Stimulated activated CD4-positive, alpha-beta T cell treated with anti-CD3 and anti-CD28 coated beads, TNF-alpha, amount 100 ng/mL, for 48 hours (primary cell): ENCODE data around the gene PTPN14.

ENCODE experiments used
- DNase-seq, 3 donors: peaks; one replicate each; pipeline ENCODE4 v3.0.0-alpha.2; 2020; ENCODE audit warnings: low read depth in 3 of 3

Gene PTPN14

DNA sequence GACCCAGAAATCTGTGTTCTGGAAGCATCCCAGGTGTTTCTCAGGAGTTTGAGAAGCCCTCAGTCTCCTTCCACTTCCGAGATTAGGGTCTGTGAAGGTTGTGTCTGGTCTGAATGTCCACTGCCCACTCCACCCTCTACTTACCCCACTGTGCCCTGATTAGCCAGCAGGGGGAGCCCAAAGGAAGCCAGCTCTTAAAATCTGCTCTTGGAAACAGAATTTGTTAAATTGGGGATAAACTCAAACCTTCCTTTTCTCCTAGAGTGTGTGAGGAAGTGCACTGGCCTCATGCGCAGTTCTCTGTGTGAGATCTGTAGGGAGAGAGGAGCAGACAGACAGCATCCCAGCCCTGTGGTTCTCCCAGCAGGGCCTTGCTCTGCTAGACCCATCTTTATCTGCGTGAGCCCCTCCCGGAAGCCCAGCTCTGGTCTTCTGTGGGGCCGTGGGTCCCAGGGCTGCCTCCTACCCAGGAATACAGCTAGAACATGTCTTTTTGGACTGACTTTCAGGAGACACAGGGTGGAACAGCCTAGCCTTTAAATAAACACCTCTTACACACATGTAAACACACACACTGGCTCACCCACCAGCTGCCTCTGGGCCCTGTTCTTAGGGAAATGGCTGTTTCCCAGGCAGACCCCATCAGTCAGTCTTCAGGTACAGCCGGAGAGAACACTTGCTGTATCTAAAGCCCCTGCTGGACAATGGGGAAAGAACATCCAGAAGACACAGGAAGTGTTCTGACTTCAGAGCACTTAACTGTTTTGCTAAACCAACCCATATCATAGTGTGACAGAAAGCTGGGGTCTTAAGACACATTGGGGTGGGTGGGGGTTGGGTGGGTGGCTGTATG lies 218.2 kb downstream of the PTPN14 start:
- peak in 2 of 3 donors; percentile 17 to 36 for DNase-seq

DNA sequence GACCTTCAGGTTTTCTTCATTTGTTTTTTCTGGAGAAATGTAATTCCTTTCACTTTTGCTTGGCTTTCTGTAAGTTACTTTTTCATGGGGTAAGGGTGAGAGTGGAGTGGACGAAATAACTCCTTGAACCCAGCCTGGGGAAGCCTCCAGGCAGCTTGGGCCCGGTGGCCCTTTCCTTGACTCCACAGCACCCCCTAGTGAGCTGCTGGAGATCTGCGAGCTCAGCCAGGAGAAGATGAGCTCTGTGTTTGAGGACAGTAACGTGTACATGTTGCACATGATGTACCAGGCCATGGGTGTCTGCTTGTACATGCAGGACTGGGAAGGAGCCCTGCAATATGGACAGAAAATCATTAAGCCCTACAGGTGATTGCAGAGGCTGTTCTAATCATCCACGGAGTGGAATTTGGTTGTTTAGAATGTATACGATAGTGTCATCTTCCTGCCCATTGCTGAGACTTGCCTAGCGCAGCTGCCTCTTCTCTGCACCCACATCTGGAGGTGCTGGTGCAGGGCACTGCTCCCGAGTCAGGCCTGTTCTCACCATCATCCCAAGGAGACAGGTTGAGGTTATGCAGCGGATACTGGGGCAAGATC lies 219.5 kb downstream of the PTPN14 start:
- DNase-seq = peak; percentile 26 to 53 (median 35)

DNA sequence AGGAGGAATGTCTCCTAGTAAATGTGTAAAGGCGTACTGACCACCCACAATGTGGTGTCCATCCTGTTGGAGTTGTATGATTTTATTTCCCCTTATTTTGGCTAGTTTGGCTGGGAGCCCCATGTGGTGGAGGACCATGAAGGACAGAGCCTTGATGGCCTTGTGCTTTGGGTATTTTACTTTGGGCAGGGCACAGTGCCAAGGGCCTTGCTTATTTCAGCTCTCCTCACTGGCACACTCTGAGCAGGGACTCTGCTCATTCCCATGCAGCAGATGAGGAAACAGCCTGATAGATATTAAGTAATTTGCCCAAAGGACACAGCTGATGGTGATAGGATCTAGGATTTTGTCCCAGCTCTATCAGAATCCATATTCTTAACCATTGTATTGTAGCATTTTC lies 220.2 kb downstream of the PTPN14 start:
- DNase-seq = no peak

- DNase-seq = no peak
These were observed 220.7 kb downstream of the PTPN14 start for GRCh38 chr1:214330715-214331114.

GRCh38 chr1:214330222-214330621 lies 221.2 kb downstream of the PTPN14 start:
- DNase-seq = no peak

- no peak for DNase-seq
These were observed 221.8 kb downstream of the PTPN14 start for GRCh38 chr1:214329470-214330220.

DNA sequence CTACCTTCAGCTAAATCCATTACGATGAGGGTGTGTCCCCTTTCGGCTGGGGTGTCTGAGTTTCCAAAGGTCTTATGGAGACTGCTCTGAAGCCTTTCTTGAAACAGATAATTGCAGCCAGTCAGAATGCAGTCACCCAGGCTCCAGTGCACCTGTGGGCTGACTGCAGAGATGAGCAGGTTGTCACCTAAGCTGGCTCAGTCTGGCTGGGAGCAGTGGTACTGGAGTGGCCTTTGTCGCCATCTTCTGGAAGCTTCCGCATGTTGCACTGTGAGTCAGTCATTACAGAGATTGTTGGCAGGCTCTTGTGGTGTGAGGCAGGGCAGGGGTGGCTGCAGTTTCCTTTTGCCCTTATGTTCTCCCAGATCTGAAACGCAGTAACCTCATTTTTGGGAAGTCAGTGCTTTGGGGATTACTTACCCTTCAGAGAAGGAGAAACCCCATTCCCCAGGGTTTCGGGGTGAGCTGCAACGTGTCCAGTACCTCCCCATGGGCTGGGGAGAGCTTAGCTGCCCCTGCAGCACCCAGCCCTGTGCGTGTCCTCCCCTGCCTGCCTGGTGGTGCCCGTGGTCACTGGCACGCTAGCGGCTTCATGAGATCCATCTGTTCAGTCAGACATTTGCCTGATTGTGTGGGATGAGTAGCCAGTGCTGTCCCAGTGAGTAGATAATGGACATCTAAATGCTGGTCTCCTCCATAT lies 222.5 kb downstream of the PTPN14 start:
- DNase-seq = peak; percentile 58 to 63 (median 60)

GRCh38 chr1:214327514-214327913 lies 223.9 kb downstream of the PTPN14 start:
- DNase-seq = no peak

DNA sequence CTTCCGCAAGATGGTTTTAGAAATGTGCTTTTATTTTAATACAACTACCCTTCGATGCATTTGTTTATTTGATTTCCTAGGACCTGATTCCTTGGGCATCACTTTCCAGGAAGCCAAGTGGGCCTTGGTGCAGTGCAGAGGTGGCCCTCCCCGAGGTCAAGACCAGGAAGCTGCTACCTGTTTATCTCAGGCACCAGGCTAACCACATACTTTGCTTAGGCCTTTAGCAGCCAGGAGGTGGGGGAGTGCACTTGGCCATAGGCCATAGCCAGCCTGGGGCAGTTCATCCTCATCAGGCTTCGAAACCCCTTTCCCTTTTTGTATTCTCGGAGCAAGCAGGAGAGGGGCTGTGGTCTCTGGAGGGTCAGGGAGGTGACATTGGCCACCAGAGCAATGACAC lies 225.0 kb downstream of the PTPN14 start:
- no peak for DNase-seq

GRCh38 chr1:214324896-214325800 lies 226.3 kb downstream of the PTPN14 start:
- DNase-seq = no peak

- no peak for DNase-seq
These were observed 229.5 kb downstream of the PTPN14 start for GRCh38 chr1:214321705-214322453.

GRCh38 chr1:214319938-214320337 lies 231.5 kb downstream of the PTPN14 start:
- DNase-seq = no peak

DNA sequence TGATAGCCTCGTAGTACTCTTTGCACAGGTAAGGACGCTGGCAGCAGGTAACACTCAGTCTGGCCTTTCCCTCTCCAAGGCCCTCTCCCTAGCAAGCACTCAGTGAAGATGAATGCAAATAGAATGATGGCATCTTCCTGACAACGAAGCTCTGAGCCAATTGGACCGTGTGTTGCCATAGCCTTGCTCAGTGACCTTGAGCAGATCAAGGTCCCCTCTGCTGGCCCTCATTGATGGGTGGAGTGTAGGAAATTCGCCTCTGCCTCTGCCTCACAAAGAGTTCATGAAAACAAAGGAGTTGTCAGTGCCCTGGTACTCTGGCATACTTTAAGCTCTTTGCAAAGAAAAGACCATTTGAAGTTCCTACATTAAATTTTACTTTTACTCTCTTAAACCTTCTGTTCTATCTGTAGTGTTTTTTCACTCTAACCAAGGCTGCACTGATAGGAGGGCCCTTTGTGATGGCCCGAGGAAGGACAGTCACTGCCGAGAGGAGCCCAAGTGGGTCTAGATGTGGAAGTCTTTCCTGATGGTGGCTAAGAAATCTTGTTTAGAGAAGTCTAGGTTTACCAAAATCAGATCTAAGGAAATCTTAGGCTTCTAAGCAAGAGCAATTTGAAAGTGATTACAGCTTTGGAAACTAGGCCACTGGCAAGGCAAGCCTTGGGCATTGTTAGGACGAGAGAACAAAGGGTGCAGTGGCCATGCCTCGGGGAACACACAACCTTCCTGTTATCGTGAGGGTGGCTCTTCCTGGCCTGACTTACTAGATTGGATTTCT lies 232.3 kb downstream of the PTPN14 start:
- DNase-seq = no peak

GRCh38 chr1:214318356-214318755 lies 233.0 kb downstream of the PTPN14 start:
- no peak for DNase-seq

GRCh38 chr1:214317734-214318133 lies 233.7 kb downstream of the PTPN14 start:
- no peak for DNase-seq

DNA sequence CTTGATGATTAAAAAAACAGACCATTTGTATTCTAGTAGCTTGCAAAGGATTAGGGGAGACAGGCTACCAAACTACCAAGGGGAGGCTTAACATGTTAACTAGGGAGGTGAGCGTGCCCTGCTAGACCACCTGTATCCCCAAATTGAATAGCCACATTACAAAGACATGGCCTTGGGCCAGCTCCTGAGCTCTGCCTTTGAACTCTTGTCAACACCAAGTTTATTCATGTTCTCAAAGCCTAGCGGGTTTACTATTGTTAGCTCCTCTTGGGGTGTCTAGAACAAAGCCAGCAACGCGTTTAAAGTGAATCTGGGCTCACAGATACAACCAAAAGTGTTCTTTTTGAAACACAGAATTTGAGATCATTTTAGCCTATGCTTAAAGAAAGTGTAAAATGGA lies 234.1 kb downstream of the PTPN14 start:
- no peak for DNase-seq

- no peak for DNase-seq
These were observed 234.8 kb downstream of the PTPN14 start for GRCh38 chr1:214316593-214316992.

GRCh38 chr1:214314178-214314843 lies 237.1 kb downstream of the PTPN14 start:
- no peak for DNase-seq

DNA sequence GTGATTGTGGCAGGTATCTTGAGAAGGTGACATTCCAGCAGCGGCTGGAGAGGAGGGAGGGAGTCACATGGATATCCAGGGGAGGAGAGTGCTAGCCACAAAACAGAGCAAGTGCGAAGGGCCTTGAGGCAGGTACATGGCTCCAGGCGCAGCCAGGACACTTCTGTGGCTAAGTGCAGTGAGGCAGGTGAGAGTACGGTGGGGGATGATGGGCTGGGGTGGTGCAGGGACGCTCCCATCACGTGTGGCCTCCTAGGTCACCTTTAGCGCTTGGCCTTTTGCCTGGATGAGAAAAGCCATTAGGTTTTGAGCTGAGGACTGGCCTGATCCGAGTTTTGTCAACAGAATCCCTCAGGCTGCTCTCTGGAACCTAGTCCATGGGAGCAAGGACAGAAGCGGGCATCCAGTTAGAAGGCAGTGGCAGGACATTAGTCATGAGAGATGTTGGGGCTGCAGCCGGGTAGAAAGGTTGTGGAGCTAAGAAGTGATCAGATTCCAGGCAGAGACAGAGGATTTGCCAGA lies 238.8 kb downstream of the PTPN14 start:
- no peak for DNase-seq
